GM21360 (cell line): Measurements from ENCODE around the gene GBGT1.

ENCODE experiments used
- ATAC-seq: cut with Tn5 transposase; IDR thresholded peaks from one replicate; pipeline ENCODE4 v1.9.1; 2021; ENCODE audit warnings: mild to moderate bottlenecking, moderate library complexity; ENCODE audit not compliant: unreplicated experiment

The GBGT1 gene

GRCh38 chr9:133129001-133129795 lies 34.5 kb downstream of the GBGT1 start:
- ATAC-seq: no peak

- ATAC-seq: no peak
Measured at GRCh38 chr9:133128152-133128551, 35.6 kb downstream of the GBGT1 start.

- ATAC-seq: no peak
Measured at GRCh38 chr9:133127340-133127981, 36.3 kb downstream of the GBGT1 start.

GRCh38 chr9:133126697-133127339 lies 36.9 kb downstream of the GBGT1 start:
- no peak for ATAC-seq

GRCh38 chr9:133125941-133126696 lies 37.6 kb downstream of the GBGT1 start:
- no peak for ATAC-seq

GRCh38 chr9:133124907-133125275 lies 38.8 kb downstream of the GBGT1 start:
- ATAC-seq: no peak

- ATAC-seq: no peak
Measured at GRCh38 chr9:133124123-133124906, 39.4 kb downstream of the GBGT1 start.

- no peak for ATAC-seq
Measured at GRCh38 chr9:133122935-133123611, 40.6 kb downstream of the GBGT1 start.

GRCh38 chr9:133122605-133122934 lies 41.1 kb downstream of the GBGT1 start:
- no peak for ATAC-seq

GRCh38 chr9:133121915-133122550 lies 41.7 kb downstream of the GBGT1 start:
- no peak for ATAC-seq

- peak; percentile 47 for ATAC-seq
Measured at GRCh38 chr9:133121198-133121914, 42.4 kb downstream of the GBGT1 start, which contains the start of gene RALGDS. Gene RALGDS, minus strand, starts transcription at chr9:133121240. Its CDS starts 86 bp downstream, at chr9:133121154.

- ATAC-seq: no peak
Measured at GRCh38 chr9:133120501-133121197, 43.1 kb downstream of the GBGT1 start.

GRCh38 chr9:133119846-133120500 lies 43.7 kb downstream of the GBGT1 start:
- no peak for ATAC-seq

- ATAC-seq: no peak
Measured at GRCh38 chr9:133119103-133119845, 44.4 kb downstream of the GBGT1 start.

- ATAC-seq: no peak
Measured at GRCh38 chr9:133118568-133118967, 45.1 kb downstream of the GBGT1 start.

GRCh38 chr9:133118179-133118520 lies 45.6 kb downstream of the GBGT1 start:
- no peak for ATAC-seq
